GM21367 (cell line): Measurements from ENCODE around the gene LYST.
"Not testable (repeated sequence)": the region's sequence is repeated elsewhere in the genome, so short reads cannot be mapped to it uniquely, and the experiment has no call there.

Experiments
- ATAC-seq: cut with Tn5 transposase; IDR thresholded peaks from one replicate; pipeline ENCODE4 v1.9.1; 2021; ENCODE audit not compliant: unreplicated experiment

The LYST gene

DNA sequence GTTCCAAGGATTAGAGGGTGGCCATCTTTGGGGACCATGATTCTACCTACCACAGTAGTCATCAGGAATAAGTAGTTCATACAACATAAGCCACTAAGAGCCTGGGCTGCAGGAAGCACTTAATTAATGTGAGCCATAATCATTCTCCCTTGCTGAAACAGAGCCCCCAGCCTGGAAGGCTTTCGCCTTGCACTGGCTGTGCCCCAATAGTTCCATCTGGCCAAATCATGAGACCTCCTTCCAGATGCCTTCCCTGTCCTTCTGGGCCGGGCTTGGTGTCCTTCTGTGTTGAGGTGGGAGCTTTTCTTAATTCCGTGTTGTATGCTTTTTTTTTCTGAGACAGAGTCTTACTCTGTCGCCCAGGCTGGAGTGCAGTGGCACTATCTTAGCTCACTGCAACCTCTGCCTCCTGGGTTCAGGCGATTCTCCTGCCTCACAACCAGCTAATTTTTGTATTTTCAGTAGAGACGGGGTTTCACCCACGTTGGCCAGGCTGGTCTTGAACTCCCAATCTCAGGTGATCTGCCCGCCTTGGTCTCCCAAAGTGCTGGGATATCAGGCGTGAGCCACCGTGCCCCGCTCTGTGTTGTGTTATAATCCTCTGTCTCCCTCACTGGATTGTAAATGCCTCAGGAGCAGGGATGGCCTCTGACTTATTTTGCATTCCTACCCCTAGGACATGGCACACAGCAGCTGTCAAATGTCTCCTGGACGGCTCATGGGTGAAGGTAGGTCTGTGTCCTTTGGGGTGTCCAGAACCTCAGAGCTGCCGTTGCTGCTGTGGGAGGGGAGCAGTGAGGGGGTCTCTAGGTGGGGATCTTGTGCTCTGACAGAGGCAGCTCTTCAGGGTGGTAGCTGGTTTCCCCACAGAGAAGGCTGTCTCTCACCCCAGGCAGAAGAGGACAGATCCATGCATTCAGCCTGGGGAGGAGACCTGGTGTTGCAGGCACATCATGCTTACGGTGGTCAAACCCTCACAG lies 227.2 kb downstream of the LYST start:
- ATAC-seq = no peak

DNA sequence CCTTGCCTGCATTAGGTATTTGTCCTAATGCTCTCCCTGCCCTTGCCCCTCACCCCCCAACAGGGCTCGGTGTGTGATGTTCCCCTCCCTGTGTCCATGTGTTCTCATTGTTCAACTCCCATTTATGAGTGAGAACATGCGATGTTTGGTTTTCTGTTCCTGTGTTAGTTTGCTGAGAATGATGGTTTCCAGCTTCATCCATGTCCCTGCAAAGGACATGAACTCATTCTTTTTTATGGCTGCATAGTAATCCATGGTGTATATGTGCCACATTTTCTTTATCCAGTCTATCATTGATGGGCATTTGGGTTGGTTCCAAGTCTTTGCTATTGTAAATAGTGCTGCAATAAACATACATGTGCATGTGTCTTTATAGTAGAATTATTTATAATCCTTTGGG lies 228.1 kb downstream of the LYST start:
- ATAC-seq = not testable (repeated sequence)

DNA sequence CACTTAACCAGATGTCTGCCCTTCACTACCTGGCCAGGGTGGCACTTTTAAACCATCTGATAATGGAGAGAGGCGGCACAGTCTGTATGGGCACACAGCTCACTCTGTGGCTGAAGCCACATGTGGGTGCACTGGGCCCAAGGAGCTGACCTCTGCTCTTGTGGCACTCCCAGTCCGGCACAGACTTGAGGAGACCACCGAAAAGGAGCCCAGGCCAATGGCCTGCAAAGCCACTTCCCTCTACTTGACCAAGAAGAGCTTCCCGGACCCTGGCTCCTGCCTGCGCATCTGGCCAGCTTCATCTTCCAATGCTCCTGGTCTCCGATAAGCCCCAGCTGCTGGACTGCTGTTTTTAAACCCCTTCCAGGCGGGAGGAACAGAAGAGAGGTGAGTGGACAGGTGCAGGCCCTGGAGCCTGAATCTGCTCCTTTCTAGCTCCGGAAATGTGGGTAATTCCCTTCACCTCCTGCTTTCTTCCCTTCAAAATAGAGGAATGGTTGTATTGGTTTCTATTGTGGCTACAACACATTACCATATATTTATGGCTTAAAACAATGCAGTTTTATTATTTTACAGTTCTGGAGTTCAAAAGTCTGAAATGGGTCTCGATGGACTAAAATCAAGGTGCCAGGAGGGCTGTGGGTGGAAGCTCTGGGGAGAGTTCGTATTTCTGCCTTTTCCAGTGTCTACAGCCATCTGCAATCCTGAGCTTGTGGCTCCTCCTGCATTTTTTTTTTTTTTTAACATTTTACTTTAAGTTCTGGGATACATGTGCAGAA lies 228.8 kb downstream of the LYST start:
- ATAC-seq = no peak

DNA sequence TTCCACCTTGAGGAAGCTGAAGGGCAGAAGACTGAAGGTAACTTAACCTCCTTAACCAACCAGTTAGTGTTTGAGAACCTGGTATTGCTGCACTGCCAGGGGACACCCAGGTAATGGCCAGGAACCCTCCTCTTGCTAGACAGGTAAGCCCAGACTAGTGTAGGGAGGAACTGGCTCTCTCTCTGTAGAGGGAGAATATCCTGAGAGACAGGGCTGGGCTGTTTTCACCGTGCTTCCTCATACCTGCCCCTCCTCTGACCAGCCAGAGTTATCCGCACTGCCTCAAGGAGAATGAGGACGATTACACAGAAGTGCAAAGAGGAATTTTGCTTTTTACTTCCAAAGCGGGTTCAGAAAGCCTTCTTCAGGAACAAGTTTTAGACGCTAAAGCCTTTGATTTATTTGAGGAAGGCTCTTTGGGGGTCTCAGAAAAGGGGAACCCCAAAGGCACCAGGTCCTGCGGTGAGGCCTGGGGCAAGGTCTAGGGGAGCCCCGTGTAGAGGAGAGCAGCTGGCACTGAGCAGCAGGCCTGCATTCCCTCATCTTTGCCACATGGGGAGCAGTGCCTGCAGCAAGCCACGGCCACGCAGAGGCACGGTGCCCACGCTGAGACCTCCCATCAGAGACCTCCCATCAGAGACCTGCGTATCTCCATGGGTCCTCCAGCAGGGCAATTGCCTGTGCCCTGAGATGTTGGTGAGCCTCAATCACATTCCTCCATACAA lies 230.6 kb downstream of the LYST start:
- no peak for ATAC-seq

DNA sequence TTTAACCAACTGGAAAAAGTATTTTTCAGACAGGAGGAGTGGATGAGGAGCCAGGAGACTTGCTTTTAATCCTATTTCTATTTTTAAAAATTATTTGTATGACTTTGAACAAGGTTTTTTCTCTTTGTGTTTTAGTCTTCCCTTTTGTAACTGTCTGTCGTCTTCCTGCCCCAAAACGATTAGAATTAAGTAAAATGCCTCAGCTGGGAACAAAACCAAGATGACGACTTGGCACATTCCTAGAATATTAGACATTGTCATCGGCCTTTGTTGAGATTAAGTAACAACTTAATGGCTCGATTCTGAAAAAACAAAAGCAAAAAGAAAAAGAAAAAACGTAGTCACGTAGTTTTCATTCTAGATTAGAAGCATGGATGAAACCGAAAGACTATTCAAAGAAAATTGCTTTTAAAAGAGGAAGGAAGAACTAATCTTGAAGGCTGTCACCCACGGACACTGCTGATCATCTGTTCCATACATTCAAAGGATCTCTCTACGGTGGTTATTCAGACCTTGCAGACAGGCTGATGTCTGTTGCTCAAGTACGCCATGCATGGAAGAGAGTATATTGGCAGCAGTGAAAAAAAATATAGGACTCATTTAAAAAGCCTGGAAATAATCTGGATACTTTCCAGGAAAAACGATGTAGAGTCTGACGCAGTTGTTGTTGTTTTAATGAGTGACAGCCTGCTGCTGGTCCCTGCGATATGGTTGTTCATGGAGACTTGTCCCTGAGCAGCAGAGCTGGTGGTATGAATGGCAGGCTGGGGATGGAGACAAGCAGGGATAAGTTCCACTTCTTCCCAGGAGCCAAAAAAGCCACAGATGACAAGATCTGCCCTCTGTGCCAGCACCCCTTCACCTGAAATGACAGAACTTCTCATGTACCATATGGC lies 234.0 kb downstream of the LYST start:
- ATAC-seq = peak; percentile 74

DNA sequence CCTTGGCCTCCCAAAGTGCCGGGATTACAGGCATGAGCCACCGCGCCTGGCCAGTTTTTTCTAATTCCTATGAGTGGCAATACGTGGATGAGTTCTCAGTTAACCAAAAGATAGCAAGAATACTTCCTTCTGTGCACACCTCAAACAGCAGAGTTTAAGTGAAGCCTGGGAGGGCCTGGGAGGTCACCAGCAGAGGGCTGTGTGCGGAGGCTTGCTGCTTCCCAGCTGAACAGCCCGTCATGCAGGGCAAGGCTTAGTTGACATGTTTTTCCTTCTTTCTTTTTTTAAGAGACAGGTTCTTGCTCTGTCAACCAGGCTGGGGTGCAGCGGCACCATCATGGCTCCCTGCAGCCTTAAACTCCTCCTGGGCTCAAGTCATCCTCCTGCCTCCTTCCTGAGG lies 234.9 kb downstream of the LYST start:
- ATAC-seq = no peak

DNA sequence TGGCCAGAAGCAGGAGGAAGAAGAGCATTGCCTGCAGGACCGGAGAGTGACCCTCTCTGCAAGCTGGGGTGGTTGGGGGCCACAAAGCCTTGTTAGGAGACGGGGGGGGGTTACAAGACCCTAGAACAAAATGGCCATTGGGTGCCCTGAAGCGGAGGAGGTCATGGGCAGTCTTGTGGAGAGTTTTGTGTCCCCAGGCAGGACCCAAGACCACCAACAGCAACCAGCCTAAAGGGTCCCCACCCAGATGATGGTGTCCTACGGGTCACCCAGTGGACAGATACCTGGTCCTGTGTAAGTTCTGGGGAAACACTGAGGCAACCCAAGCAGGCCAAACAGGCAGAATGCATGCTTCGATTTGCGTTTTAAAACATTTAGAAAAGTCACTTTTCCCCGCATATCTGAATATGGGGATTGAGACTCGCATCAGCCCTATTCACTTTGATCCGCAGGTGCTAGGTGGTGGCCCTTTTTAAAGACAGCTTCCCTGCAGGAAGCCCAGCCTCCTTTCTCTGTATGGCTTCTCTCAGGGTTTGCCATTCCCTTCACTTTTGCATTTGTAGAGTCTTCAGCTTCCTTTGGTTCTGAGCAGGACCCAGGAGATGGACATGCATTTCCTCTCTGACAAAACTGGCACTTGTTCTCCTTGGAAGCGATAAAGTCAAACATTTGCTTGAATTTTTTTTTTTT lies 238.2 kb downstream of the LYST start:
- ATAC-seq = no peak

DNA sequence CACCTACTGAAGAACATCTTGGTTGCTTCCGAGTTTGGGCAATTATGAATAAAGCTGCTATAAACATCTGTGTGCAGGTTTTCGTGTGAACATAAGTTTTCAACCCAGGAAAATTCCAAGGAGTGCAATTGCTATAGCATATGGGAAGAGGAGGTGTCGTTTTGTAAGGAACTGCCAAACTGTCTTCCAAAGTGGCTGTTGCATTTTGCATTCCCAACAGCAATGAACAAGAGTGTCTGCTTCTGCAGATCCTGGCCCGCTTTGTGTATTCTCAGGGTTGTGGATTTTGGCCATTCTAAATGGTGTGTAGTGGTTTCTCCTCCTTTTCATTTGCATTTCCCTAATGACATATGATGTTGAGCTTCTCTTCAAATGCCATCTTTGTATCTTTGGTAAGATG lies 240.9 kb downstream of the LYST start:
- ATAC-seq = no peak

DNA sequence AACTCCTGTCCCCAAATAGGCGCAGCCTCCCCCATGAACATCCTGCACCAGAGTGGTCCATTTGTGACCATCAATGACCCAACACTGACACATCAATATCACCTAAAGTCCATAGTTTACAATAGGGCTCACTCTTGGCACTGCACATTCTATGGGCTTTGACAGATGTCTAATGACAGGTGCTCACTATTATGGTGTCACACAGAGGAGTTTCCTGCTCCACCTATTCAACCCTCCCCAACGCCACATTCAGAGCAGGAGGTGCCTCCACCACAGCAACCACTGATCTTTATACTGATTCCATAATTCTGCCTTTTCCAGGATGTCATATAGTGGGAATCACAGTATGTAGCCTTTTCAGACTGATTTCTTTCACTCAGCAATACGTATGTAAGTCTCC lies 241.4 kb downstream of the LYST start:
- no peak for ATAC-seq

DNA sequence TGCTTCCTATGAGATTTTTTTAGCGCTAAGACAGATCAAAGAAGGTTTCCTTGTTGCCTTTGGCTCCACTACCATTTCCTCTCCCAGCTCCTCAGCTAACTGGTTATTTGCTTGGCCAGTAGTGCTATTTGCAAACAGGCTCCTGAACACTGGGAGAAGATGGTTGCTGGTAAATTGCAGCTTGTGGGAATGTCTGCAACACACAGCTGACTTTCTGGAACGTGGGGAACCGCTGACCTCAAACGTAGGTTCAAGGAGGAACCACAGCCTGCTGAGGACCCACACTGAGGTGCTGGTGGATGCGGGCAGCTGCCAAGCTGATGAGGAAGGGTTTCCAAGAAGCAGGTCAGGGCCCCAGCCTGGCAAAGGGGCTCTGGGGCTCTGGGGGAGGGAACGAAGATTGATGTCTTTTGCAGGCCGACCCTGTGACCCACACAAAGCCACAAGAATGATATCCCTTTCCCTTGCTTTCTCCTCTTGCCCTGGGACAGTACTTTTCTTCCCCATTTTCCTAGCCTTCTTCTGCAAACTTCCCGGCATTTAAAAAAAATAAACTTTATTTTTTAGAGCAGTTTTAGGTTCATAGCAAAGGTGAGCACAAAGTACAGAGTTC lies 241.9 kb downstream of the LYST start:
- ATAC-seq = no peak

DNA sequence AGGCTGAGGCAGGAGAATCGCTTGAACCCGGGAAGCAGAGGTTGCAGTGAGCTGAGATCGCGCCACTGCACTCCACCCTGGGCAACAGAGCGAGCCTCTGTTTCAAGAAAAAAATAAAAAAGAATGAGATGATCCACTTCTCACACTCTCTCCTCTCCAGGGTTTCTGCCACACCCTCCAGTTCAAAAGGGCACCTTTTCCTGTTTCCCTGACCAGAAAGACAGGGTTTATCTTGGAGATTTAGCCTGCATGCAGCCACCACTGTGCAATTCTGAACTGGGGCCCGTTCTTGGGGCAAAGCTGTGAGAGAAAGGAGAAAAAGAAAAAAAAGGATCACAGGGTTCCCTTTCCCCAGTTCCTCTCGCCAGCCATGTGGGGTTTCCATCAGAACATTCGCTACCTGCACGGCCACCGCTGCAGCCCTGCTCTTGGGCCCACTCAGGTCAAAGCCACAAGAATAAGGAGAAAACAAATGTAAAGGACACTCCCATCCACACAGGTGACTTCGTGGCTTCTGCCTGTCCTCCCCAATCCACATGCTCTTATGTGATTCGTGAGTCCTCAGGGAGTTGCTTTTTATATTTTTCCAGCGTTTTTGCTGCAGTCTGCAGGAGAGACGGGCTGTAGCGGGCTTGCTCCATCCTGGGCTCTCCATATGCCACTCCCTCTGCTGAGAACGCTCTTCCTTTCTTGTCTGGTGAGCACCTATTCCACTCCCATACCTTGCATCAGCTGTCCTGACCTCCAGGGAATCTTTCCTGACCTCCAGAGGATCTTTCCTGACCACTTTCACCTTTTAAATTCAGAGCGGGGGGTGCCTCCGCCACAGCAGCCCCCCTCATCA lies 243.5 kb downstream of the LYST start:
- no peak for ATAC-seq

DNA sequence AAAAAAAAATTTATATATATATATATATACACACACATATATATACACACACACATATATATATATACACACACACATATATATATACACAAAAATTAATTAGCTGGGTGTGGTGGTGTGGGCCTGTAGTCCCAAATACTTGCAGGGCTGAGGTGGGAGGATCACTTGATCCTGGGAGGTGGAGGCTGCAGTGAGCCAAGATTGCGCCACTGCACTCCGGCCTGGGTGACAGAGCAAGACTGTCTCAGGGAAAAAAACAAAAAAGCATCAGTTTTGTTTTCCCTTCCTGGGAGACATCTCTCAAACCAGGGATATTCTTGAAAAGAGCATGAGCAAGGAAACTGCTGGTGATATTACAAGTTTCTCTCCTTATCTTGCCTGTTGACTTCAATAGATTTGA lies 247.6 kb downstream of the LYST start:
- not testable (repeated sequence) for ATAC-seq

DNA sequence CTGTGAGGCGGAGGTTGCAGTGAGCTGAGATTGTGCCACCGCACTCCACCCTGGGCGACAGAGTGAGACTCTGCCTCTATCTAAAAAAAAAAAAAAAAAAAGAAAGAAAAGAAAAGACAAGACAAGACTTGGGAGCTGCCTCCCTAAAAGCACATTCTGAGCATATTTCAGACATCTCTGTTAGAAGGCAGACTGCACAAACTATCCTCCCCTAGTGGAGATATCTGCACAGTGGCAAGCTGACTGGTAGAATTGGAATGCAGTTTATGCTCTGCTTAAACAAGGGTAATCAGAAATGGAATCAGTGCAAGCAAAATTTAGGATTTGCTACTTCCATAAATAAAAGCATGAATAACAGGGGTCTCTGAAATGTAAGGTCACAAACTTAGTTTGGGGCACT lies 248.9 kb downstream of the LYST start:
- no peak for ATAC-seq

DNA sequence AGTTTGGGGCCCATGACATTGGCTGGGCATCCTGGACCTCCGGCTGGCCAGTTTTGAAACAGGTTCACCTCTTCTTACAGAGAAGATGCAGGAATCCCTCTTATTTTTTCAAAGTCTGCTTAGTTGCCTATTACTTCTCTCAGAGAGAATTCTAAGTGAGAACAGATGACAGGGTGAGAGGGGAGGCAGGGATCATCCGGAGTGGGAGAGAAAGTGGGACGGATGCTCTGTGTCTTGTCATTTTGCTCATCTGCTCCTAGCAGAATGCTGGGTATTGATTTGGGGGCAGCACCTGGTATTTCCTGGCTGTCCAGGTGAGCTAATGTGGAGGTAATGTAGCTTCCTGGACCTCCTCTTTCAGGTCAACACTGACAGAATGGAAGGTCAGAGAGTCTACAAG lies 249.6 kb downstream of the LYST start:
- ATAC-seq = no peak

DNA sequence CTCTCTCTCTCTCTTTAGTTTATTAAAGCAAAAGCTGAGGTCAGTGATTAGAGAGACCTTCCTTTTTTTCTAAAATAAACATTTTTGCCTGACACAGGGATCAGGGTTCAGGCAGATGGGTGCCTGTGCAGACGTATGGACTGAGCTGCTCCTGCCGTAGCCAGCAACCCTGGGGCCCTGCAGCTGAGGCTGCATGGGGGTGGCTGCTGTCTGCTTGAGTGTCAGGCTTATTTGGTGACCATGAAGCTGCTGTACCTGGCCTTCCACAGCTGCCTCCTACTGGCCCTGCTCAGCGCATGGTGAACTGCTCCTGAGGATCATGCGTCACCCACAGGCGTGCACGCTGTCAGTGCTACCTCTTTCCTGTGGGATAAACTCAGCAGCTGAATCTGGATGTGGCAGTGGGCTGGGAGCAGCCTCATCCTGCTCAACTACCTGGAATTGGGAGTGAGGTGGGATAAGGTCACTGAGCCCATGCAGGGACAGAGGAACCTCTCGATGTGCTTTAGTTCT lies 252.2 kb downstream of the LYST start:
- no peak for ATAC-seq

DNA sequence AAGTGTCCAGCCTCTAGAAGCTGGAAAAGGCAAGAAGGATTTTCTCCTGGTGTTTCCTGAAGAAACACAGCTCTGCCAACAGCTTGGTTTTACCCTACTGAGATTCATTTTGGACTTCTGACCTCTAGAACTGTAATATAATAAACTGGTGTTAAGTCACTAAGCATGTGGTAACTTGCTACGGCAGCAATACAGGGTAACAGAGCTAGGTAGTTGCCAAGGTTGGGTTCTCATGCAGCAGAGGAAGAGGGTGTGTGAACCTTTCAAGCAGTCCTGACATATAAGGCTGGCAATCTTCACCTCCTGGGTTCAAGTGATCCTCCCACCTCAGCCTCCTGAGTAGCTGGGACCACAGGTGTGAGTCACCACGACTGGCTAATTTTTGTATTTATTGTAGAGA lies 253.1 kb downstream of the LYST start:
- no peak for ATAC-seq

DNA sequence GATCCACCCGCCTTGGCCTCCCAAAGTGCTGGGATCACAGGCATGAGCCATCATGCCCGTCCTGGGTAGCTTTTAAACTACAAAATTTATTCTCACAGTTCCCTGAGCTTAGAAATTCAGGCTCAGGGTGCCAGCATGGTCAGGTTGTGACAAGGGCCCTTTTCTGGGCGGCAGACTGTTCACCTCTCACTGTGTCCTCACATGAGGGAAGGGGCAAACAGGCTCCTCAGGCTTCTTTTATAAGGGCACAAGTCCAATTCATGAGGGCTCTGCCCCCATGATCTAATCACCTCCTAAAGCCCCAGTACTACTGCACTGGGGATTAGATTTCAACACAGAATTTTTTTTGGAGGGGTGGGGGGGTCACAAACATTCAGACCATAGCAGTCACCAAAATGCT lies 253.9 kb downstream of the LYST start:
- ATAC-seq = no peak
